GM11168 (cell line): Measurements from ENCODE around the gene IL19.
"Not testable (repeated sequence)": the region's sequence is repeated elsewhere in the genome, so short reads cannot be mapped to it uniquely, and the experiment has no call there.

Source experiments
- in situ Hi-C: fragments of 300-500 bp; cut with MboI; formaldehyde crosslinking; loops from one replicate; pipeline ENCODE4 v1.12.0; 2022; ENCODE audit warnings: low sequenced_read_pairs; ENCODE audit not compliant: unreplicated experiment

The IL19 gene

GRCh38 chr1:206847946-206848345 is 77.4 kb downstream of the IL19 start:
- in situ Hi-C loops: no loop called here

DNA sequence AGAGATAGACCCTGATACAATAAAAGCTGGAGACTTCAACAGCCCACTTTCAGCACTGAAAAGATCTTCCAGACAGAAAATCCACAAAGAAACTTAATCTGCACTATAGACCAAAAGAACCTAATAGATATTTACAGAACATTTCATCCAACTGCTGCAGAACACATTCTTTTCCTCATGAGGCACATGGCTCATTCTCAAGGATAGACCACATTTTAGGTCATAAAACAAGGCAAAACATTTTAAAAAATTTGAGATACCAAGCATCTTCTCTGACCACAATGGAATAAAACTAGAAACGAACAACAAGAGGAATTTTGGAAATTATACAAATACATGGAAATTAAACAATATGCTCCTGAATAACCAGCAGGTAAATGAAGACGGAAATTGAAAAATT is 79.8 kb downstream of the IL19 start:
- in situ Hi-C loops: no loop called here

- in situ Hi-C loops: no loop called here
Observed at GRCh38 chr1:206851341-206852010, 80.9 kb downstream of the IL19 start.

- in situ Hi-C loops: not testable (repeated sequence)
Observed at GRCh38 chr1:206852662-206853061, 82.1 kb downstream of the IL19 start.

GRCh38 chr1:206853696-206854095 is 83.1 kb downstream of the IL19 start:
- in situ Hi-C loops: not testable (repeated sequence)

DNA sequence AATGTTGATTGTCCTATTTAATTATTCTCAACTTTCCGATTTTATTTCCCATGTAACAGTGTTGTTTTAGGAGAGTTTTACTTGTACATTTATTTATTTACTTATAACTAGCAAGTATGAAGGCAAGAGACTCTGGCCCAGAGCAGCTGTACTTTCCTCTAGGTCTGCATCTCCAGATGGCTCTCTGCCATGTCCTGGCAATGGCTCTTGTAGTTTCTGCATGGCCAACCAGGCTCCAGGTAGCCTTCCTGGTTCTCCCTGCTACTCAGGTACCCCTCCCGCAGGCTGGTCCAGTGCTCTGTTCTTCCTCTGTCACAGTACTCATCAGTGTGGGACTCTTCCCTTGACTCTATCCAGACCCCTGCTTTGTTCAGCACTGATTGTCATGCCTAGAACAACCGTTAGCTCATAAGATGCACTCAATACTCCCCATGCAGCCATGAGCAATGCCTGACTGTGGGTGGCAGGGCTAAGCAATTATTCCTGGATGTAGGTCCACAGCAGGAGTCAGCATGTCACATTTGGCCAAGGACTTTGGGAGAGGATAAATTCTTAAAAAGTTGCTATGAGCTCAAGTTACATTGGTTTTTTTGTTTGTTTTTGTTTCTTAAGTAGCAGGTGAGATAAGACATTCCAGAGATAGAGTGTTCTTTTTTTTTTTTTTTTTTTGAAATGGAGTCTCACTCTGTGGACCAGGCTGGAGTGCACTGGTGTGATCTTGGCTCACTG is 84.0 kb downstream of the IL19 start:
- in situ Hi-C loops: no loop called here

DNA sequence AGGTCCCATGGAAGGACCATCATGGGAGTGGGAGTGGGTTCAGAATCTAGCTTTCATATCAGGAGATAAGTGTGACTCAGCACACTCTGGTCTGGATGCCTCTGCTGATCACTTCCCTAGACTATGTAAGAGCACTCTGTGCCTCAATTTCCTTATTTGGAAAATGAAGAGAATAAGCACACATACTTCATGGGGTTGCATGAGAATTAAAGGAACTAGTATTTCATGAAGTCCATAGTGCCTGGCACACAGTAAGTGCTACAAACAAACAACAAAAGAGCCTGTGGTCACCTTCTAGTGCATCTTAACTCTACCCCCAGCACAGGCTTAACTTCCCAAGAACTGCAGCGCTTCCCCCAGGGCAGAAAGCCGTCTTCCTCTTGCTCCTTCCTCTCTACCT is 85.3 kb downstream of the IL19 start:
- in situ Hi-C loops: no loop called here

- in situ Hi-C loops: no loop called here
Observed at GRCh38 chr1:206856674-206857464, 86.3 kb downstream of the IL19 start.

GRCh38 chr1:206859082-206859521 is 88.5 kb downstream of the IL19 start:
- in situ Hi-C loops: no loop called here

GRCh38 chr1:206860165-206860564 is 89.6 kb downstream of the IL19 start:
- in situ Hi-C loops: no loop called here

DNA sequence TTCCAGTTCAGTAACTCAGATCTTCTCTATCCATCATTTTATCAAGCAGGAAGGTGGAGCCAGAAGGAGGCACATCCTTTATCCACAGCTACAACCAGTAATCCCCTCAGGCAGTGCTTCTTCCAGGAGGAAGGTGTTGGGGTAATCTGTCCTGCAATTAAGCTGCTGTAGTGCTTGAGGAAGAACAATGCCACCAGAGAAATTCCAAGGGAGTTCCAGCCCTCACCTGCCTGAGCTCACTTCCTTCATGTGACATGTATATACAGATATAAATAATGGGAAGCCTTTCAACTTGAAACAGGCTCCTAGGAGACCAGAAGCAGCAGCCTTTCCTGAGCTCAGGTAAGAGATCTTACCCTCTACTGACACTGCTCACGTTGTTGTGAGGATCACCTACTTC is 92.7 kb downstream of the IL19 start:
- in situ Hi-C loops: no loop called here

DNA sequence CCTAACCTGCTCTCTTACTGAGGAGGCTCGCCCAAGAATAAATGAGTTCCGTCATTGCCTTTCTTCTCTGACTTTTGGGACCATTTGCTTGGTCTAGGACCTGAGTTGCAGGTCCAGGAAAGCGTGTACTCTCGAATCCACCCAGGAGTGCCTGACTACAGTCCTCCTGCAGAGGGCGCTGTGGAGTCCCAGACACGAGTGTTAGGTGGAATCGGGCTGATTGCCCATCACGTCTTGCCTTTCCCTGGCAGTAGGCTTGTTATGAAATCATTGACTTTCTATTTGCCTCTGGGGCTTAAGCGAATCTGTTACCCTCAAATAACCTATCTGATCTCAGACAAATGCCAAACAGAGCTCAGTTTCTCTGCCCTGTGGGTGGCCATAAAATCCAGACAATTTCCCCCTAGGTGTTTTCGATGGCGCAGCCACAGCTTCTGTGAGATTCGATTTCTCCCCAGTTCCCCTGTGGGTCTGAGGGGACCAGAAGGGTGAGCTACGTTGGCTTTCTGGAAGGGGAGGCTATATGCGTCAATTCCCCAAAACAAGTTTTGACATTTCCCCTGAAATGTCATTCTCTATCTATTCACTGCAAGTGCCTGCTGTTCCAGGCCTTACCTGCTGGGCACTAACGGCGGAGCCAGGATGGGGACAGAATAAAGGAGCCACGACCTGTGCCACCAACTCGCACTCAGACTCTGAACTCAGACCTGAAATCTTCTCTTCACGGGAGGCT is 94.5 kb downstream of the IL19 start, which contains the start of gene IL20:
IL20 (plus strand) TSS at position 685 of the 733 bp plus-strand sequence. CDS start 230 bp downstream, outside the sequence.
- in situ Hi-C loops: no loop called here

GRCh38 chr1:206866062-206866461 is 95.5 kb downstream of the IL19 start:
- in situ Hi-C loops: no loop called here

GRCh38 chr1:206867239-206867638 is 96.7 kb downstream of the IL19 start:
- in situ Hi-C loops: no loop called here

GRCh38 chr1:206867716-206868115 is 97.1 kb downstream of the IL19 start:
- in situ Hi-C loops: no loop called here

DNA sequence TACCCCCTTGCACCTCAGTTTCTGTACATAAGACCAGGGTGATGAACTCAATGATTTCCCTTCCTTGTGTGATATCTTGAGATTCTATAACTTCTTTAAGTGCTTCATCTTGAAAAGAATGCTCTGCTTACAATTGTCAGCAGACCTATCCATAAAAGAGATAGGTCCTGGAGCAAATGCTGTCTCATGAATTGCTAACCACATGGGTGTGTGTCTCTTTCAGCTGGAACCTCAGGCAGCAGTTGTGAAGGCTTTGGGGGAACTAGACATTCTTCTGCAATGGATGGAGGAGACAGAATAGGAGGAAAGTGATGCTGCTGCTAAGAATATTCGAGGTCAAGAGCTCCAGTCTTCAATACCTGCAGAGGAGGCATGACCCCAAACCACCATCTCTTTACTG is 97.7 kb downstream of the IL19 start:
- in situ Hi-C loops: no loop called here

GRCh38 chr1:206872139-206872538 is 101.6 kb downstream of the IL19 start:
- in situ Hi-C loops: no loop called here

DNA sequence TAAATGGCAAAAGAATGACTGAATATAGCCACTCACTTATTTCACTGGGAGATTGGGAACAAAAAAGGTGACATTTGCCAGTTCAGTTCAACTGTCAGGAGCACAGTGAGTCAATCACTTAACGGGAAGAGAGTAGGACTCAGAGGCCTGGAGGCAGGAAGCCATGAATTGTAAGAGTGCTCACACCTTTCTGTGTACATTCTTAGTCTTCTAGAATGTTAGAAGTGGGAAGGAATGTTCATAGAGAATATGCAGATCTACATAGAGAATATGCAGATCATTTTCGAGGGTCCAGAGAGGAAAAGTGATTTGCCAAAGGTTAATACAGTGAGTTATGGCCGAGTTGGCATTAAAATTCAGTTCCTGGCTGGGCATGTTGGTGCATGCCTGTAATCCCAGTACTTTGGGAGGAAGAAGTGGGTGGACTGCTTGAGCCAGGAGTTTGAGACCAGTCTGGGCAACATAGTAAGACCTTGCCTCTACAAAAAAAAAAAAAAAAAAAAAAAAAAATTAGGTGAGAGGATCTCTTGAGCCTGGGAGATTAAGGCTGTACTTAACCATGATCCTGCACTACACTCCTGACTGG is 103.1 kb downstream of the IL19 start:
- in situ Hi-C loops: no loop called here

GRCh38 chr1:206875752-206876377 is 105.3 kb downstream of the IL19 start:
- in situ Hi-C loops: no loop called here
